Fibroblast of lung (primary cell): Measurements from ENCODE around the gene ZCCHC17. TPM values are rescaled to one million over a fixed set of nuclear protein-coding genes. Genes with fewer than 3 reads are reported as not detected.
A peak's percentile ranks its signal among the peaks of the same experiment; 100 is the strongest.

ENCODE experiments used
- DNase-seq, 2 donors: peaks; one replicate each; pipeline versions ENCODE4 v3.0.0 to v3.0.0-alpha.2; 2010; ENCODE audit warnings: low read depth in 2 of 2
- H2AFZ ChIP-seq: 2 replicates; pipeline ENCODE4 v1.5.1; 2012; ENCODE audit warnings: low read length, control low read depth, inconsistent platforms
- H3K27ac ChIP-seq: 2 replicates; pipeline ENCODE4 v1.5.1; 2011; ENCODE audit warnings: low read length, control low read depth; ENCODE audit not compliant: insufficient read depth
- H3K27me3 ChIP-seq: 2 replicates; pipeline ENCODE4 v1.5.1; 2011; ENCODE audit warnings: mild to moderate bottlenecking, low read length; ENCODE audit not compliant: control insufficient read depth, insufficient read depth
- H3K36me3 ChIP-seq: 2 replicates; pipeline ENCODE4 v1.5.1; 2011; ENCODE audit warnings: low read length; ENCODE audit not compliant: control insufficient read depth, insufficient read depth
- H3K4me1 ChIP-seq: 2 replicates; pipeline ENCODE4 v1.5.1; 2011; ENCODE audit warnings: low read length; ENCODE audit not compliant: control insufficient read depth, insufficient read depth; ENCODE audit errors: extremely low read depth
- H3K4me2 ChIP-seq: 2 replicates; pipeline ENCODE4 v1.5.1; 2011; ENCODE audit warnings: low read length, control low read depth; ENCODE audit not compliant: insufficient read depth; ENCODE audit errors: extremely low read depth
- H3K4me3 ChIP-seq, 4 experiments: fragments of 200-600 bp in 1 of 4; sonication (generic) in 1 of 4; replicated peaks in 1 of 4; 2 replicates each; pipeline ENCODE4 v1.5.1; 2011 to 2016; ENCODE audit warnings: low read length in 4 of 4, low read depth in 3 of 4, mild to moderate bottlenecking in 3 of 4, control low read depth in 2 of 4, inconsistent platforms in 1 of 4, mixed read lengths in 1 of 4; ENCODE audit not compliant: insufficient read depth in 1 of 4; ENCODE audit errors: control extremely low read depth in 1 of 4
- H3K79me2 ChIP-seq: 2 replicates; pipeline ENCODE4 v1.5.1; 2012; ENCODE audit warnings: mild to moderate bottlenecking, low read length, inconsistent platforms; ENCODE audit not compliant: control insufficient read depth, insufficient read depth
- H3K9ac ChIP-seq: 2 replicates; pipeline ENCODE4 v1.5.1; 2011; ENCODE audit warnings: mild to moderate bottlenecking, low read length, control low read depth; ENCODE audit not compliant: insufficient read depth
- H3K9me3 ChIP-seq: 2 replicates; pipeline ENCODE4 v1.5.1; 2012; ENCODE audit warnings: low read depth, low read length; ENCODE audit not compliant: control insufficient read depth, insufficient read depth
- H4K20me1 ChIP-seq: 2 replicates; pipeline ENCODE4 v1.5.1; 2011; ENCODE audit warnings: low read length; ENCODE audit not compliant: control insufficient read depth, insufficient read depth; ENCODE audit errors: extremely low read depth
- CTCF ChIP-seq, 2 donors: IDR thresholded peaks in 1 of 2; conservative IDR thresholded peaks in 1 of 2; 1 replicate in 1 of 2; 2 replicates in 1 of 2; pipeline ENCODE4 v1.5.1; 2011 to 2012; ENCODE audit warnings: low read length in 2 of 2, control low read depth in 1 of 2, inconsistent platforms in 1 of 2, low read depth in 1 of 2, mild to moderate bottlenecking in 1 of 2
- EZH2 ChIP-seq: IDR thresholded peaks from 2 replicates; pipeline ENCODE4 v1.5.1; 2012; ENCODE audit warnings: low read length, control low read depth, mild to moderate bottlenecking; ENCODE audit errors: missing control alignments
- polyA plus RNA-seq, 2 donors: library from polyadenylated mRNA; depleted of rRNA in 1 of 2; stranded (reverse) in 1 of 2; unstranded in 1 of 2; fragments of >200 nt; gene quantifications; 2 replicates each; pipeline ENCODE4 v1.2.1, GENCODE V29; 2011 to 2012; ENCODE audit warnings: missing spikeins in 1 of 2
- total RNA-seq: library from RNA; depleted of rRNA; stranded (reverse); fragments of >200 nt; gene quantifications from 2 replicates; pipeline ENCODE4 v1.2.1, GENCODE V29; 2014

ZCCHC17 gene
- total and polyA plus RNA-seq, 2 donors (not counting 1 experiment from before 2014, with no cell fraction given), result 34.0 to 62.3 TPM

DNA sequence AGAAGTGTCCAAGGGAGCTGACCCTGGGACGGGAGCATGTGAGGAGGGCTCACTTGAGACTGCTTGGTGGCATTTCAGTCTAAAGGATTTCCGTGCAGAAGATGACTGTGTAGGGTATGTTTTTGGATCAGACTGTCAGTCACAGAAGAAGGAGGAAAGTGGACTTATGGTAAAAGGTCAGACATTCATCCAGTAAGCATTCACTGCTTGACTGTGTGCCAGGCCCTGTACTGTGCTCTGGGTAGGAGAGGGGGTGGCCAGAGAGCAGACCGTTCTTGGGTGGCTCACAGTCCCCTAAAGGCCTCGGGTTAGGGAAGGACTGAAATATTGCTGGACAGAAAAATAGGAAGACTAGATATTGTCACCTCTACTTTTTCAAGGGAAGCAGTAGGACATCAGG is 114.0 kb downstream of the ZCCHC17 start:
- Histone ChIP-seq H3K27me3 (no peaks in the 10 kb centered on the region), H2AFZ (no peak overlapping the region), H3K9me3 (no peaks in the 10 kb centered on the region), H3K79me2 (peaks cover 30% of the 10 kb centered on the region), H3K36me3 (peaks cover 4% of the 10 kb centered on the region), H3K4me1 (peaks cover 28% of the 10 kb centered on the region), H3K27ac (no peak overlapping the region), H4K20me1 (no peaks in the 10 kb centered on the region), H3K4me2 (peak overlapping the region; percentile 28), H3K9ac (no peak overlapping the region), H3K4me3 (no peak overlapping the region)
- DNase-seq, result peak in 1 of 2 donors; percentile 72
- TF ChIP-seq EZH2 (no peak), CTCF (conservative IDR thresholded peaks at IDR 0.05 in 1 of 2, IDR thresholded peaks at IDR 0.05 in 1 of 2; ENCODE audit: low read depth in 1 of 2, low read length in 2 of 2) (no peak)

- peaks cover 30% of the 10 kb centered on the region for H3K4me1 ChIP-seq
- peaks cover 4% of the 10 kb centered on the region for H3K36me3 ChIP-seq
- no peak overlapping the region for H3K27ac ChIP-seq
- DNase-seq, result no peak
- no peak overlapping the region for H3K9ac ChIP-seq
- no peaks in the 10 kb centered on the region for H3K27me3 ChIP-seq
- peaks cover 38% of the 10 kb centered on the region for H3K79me2 ChIP-seq
- H3K4me2 ChIP-seq, result peak overlapping the region; percentile 92
- H2AFZ ChIP-seq, result no peak overlapping the region
- TF ChIP-seq CTCF (conservative IDR thresholded peaks at IDR 0.05 in 1 of 2, IDR thresholded peaks at IDR 0.05 in 1 of 2; ENCODE audit: low read depth in 1 of 2, low read length in 2 of 2) (no peak), EZH2 (no peak)
- no peaks in the 10 kb centered on the region for H3K9me3 ChIP-seq
- H4K20me1 ChIP-seq, result no peaks in the 10 kb centered on the region
- no peak overlapping the region for H3K4me3 ChIP-seq
Observed at GRCh38 chr1:31412205-31412604, 115.4 kb downstream of the ZCCHC17 start.

GRCh38 chr1:31412732-31413404 is 116.0 kb downstream of the ZCCHC17 start, which contains the start of gene SERINC2:
Gene SERINC2 (plus strand): TSS chr1:31413213. CDS start chr1:31413266, 53 bp downstream.
- Histone ChIP-seq H3K36me3 (peaks cover 4% of the 10 kb centered on the region), H3K79me2 (peaks cover 42% of the 10 kb centered on the region), H3K4me2 (peak within 1 kb of the TSS; percentile 92), H3K27me3 (no peaks in the 10 kb centered on the region), H3K9me3 (no peaks in the 10 kb centered on the region), H3K9ac (peak within 1 kb of the TSS; percentile 75), H3K4me3 (peak within 1 kb of the TSS; percentile 67 to 92 (median 82)), H2AFZ (peak within 1 kb of the TSS; percentile 66), H3K4me1 (peaks cover 32% of the 10 kb centered on the region), H4K20me1 (no peaks in the 10 kb centered on the region), H3K27ac (peak within 1 kb of the TSS; percentile 78)
- TF ChIP-seq CTCF (conservative IDR thresholded peaks at IDR 0.05 in 1 of 2, IDR thresholded peaks at IDR 0.05 in 1 of 2; ENCODE audit: low read depth in 1 of 2, low read length in 2 of 2), result no peak
- no peak for TF ChIP-seq EZH2
- no peak for DNase-seq
